ENCODE results near the gene RCCD1. TPM values are rescaled to one million over a fixed set of nuclear protein-coding genes. Genes with fewer than 3 reads are reported as not detected.

Gene RCCD1
- total and polyA plus RNA-seq, 2 of the 8 experiments (the other 6 are each of a cell fraction or from before 2014, with no cell fraction given), result 9.9 to 18.8 TPM

DNA sequence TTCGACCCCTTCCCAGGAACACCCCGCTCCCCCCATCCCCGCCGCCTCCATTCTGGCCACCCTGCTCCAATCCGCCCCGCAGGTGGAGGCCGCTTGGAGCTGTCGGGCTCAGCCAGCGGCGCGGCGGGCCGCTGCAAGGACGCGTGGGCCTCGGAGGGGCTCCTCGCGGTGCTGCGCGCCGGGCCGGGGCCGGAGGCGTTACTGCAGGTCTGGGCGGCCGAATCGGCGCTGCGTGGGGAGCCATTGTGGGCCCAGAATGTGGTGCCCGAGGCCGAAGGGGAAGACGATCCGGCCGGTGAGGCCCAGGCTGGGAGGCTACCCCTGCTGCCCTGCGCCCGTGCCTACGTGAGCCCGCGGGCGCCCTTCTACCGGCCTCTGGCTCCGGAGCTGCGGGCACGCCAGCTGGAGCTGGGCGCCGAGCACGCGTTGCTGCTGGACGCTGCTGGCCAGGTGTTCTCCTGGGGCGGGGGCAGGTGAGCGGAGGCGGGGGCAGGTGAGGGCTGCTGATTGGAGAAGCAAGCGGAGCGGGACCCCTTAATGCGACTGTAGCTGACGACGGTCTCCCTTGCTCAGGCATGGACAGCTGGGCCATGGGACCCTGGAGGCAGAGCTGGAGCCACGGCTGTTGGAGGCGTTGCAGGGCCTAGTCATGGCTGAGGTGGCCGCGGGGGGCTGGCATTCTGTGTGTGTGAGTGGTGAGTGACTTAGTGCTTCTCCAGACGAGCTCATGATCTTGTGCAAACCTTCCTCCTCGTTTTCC is 2.5 kb downstream of the RCCD1 start (continued):
- TF ChIP-seq SUZ12 (IDR thresholded peaks at IDR 0.05; ENCODE audit: low read length), result no peak
- no peak for TF ChIP-seq SRF (IDR thresholded peaks at IDR 0.05; ENCODE audit: low read depth, low read length)
- TF ChIP-seq SIN3A (conservative IDR thresholded peaks at IDR 0.05 in 1 of 2, IDR thresholded peaks at IDR 0.05 in 1 of 2; ENCODE audit: low read depth in 1 of 2, low read length in 2 of 2), result 0 out of 4 replicates have a peak, but pooled peaks of 1 of the 2 experiments have one; percentile 41
- no peak for TF ChIP-seq CHD2 (IDR thresholded peaks at IDR 0.05; ENCODE audit: low read length)
- TF ChIP-seq, protein P1, sequence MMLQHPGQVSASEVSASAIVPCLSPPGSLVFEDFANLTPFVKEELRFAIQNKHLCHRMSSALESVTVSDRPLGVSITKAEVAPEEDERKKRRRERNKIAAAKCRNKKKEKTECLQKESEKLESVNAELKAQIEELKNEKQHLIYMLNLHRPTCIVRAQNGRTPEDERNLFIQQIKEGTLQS (IDR thresholded peaks at IDR 0.05; ENCODE audit: insufficient read depth, low read depth, low read length), result no peak
- TF ChIP-seq POLR2A (IDR thresholded peaks at IDR 0.05; ENCODE audit: control extremely low read depth in 1 of 2, low read depth in 2 of 2, low read length in 2 of 2), result peak in 1 of 2 experiments; percentile 62; a peak in 2 of 3 replicates
- TF ChIP-seq HDAC2 (IDR thresholded peaks at IDR 0.05; ENCODE audit: borderline replicate concordance in 1 of 2, low read depth in 2 of 2, low read length in 2 of 2), result 0 out of 4 replicates have a peak, but pooled peaks of 1 of the 2 experiments have one; percentile 3
- TF ChIP-seq GABPA (IDR thresholded peaks at IDR 0.05; ENCODE audit: borderline replicate concordance, insufficient read depth, low read length), result 0 out of 2 replicates have a peak, but pooled peaks have one; percentile 55
- peak; percentile 59 for TF ChIP-seq PHF8 (conservative IDR thresholded peaks at IDR 0.05; ENCODE audit: low read depth, low read length)
- TF ChIP-seq, protein P2, sequence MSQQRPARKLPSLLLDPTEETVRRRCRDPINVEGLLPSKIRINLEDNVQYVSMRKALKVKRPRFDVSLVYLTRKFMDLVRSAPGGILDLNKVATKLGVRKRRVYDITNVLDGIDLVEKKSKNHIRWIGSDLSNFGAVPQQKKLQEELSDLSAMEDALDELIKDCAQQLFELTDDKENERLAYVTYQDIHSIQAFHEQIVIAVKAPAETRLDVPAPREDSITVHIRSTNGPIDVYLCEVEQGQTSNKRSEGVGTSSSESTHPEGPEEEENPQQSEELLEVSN (IDR thresholded peaks at IDR 0.05), result peak; percentile 68

Measured in H1 (cell line).